Endothelial cell of umbilical vein (primary cell): ENCODE data around the gene SLC25A43.

Experiments used
- CTCF ChIP-seq, 2 donors: IDR thresholded peaks; 1 replicate in 1 of 2; 2 replicates in 1 of 2; pipeline ENCODE4 v1.5.1; 2011; ENCODE audit warnings: low read length in 2 of 2, mild to moderate bottlenecking in 2 of 2, moderate library complexity in 2 of 2, control low read depth in 1 of 2, inconsistent platforms in 1 of 2, low read depth in 1 of 2; ENCODE audit not compliant: insufficient read depth in 1 of 2; ENCODE audit errors: extremely low read depth in 1 of 2
- POLR2A ChIP-seq: IDR thresholded peaks from 2 replicates; pipeline ENCODE4 v1.6.1; 2012; ENCODE audit warnings: low read depth, mild to moderate bottlenecking, control low read depth, low read length

GRCh38 chrX:119391279-119391678 is 7.9 kb upstream of the SLC25A43 start:
- TF ChIP-seq CTCF (IDR thresholded peaks at IDR 0.05; ENCODE audit: extremely low read depth in 1 of 2, insufficient read depth in 1 of 2, low read depth in 1 of 2, low read length in 2 of 2) = peak in 1 of 2 donors; percentile 15
- no peak for TF ChIP-seq POLR2A
